Measurements from ENCODE around the gene SMCR8.

Gene SMCR8

GRCh38 chr17:18318771-18319450, 3.8 kb downstream of the SMCR8 start:
- POLR2A ChIA-PET (ENCODE audit: low non-redundant PET) = no interaction called here
- no peak for DNase-seq (ENCODE audit: low spot score)
- peak overlapping the region; percentile 12; the same call in 1 of the 2 replicates for H3K27ac ChIP-seq
- TF ChIP-seq CTCF (conservative IDR thresholded peaks at IDR 0.05; ENCODE audit: low read depth) = no peak
- CTCF ChIA-PET = interaction anchor here (0.6 kb wide), 2 partner anchors 43 to 307 kb away, joined by 5 read pairs; no protein-coding TSS in a partner anchor

- no peak for DNase-seq (ENCODE audit: low spot score)
- ChIA-PET POLR2A (ENCODE audit: low non-redundant PET) (no interaction called here), CTCF (interaction anchor here (0.6 kb wide), 1 partner anchor 306 kb away, joined by 5 read pairs; no protein-coding TSS in a partner anchor)
- peak overlapping the region; percentile 18; the same call in 1 of the 2 replicates for H3K27ac ChIP-seq
- TF ChIP-seq CTCF (conservative IDR thresholded peaks at IDR 0.05; ENCODE audit: low read depth) = no peak
These were observed 4.6 kb downstream of the SMCR8 start for GRCh38 chr17:18319604-18320256.

- no peak for DNase-seq (ENCODE audit: low spot score)
- ChIA-PET POLR2A (ENCODE audit: low non-redundant PET) (no interaction called here), CTCF (no interaction called here)
- peak overlapping the region; percentile 18; the same call in 1 of the 2 replicates for H3K27ac ChIP-seq
- TF ChIP-seq CTCF (conservative IDR thresholded peaks at IDR 0.05; ENCODE audit: low read depth) = no peak
These were observed 5.2 kb downstream of the SMCR8 start for GRCh38 chr17:18320301-18320700.

GRCh38 chr17:18321309-18321708, 6.2 kb downstream of the SMCR8 start:
- no peak for DNase-seq (ENCODE audit: low spot score)
- ChIA-PET CTCF (interaction anchor here (0.6 kb wide), 1 partner anchor 218 kb away, joined by 4 read pairs; no protein-coding TSS in a partner anchor), POLR2A (ENCODE audit: low non-redundant PET) (no interaction called here)
- no peak for TF ChIP-seq CTCF (conservative IDR thresholded peaks at IDR 0.05; ENCODE audit: low read depth)
- no peak overlapping the region for H3K27ac ChIP-seq

GRCh38 chr17:18322522-18322921, 7.4 kb downstream of the SMCR8 start:
- DNase-seq (ENCODE audit: low spot score) = no peak
- ChIA-PET POLR2A (ENCODE audit: low non-redundant PET) (no interaction called here), CTCF (interaction anchor here (0.6 to 1.1 kb wide), 2 partner anchors 74 to 106 kb away, joined by 3 to 4 read pairs; no protein-coding TSS in a partner anchor)
- no peak for TF ChIP-seq CTCF (conservative IDR thresholded peaks at IDR 0.05; ENCODE audit: low read depth)
- peak overlapping the region; percentile 20; the same call in 1 of the 2 replicates for H3K27ac ChIP-seq

GRCh38 chr17:18323007-18323406, 7.9 kb downstream of the SMCR8 start:
- TF ChIP-seq CTCF (conservative IDR thresholded peaks at IDR 0.05; ENCODE audit: low read depth) = no peak
- ChIA-PET CTCF (interaction anchor here (0.6 to 1.1 kb wide), 2 partner anchors 74 to 106 kb away, joined by 3 to 4 read pairs; no protein-coding TSS in a partner anchor), POLR2A (ENCODE audit: low non-redundant PET) (no interaction called here)
- peak overlapping the region; percentile 20 for H3K27ac ChIP-seq
- no peak for DNase-seq (ENCODE audit: low spot score)
